ENCODE results near the gene LGALS7B.
"Not testable (repeated sequence)": the region's sequence is repeated elsewhere in the genome, so short reads cannot be mapped to it uniquely, and the experiment has no call there.

The LGALS7B gene

GRCh38 chr19:38784224-38784623 is 4.8 kb upstream of the LGALS7B start:
- no peak for TF ChIP-seq CTCF (IDR thresholded peaks at IDR 0.05; ENCODE audit: control extremely low read depth, extremely low read depth, low read depth, missing control alignments)
- DNase-seq (ENCODE audit: extremely low spot score), result no peak

GRCh38 chr19:38785187-38785699 is 3.8 kb upstream of the LGALS7B start:
- TF ChIP-seq CTCF (IDR thresholded peaks at IDR 0.05; ENCODE audit: control extremely low read depth, extremely low read depth, low read depth, missing control alignments), result no peak
- CTCF ChIA-PET, result no interaction called here
- POLR2A ChIA-PET, result no interaction called here
- DNase-seq (ENCODE audit: extremely low spot score), result no peak

More at GRCh38 chr19:38784224-38784623, 4.8 kb upstream of the LGALS7B start:
- ChIA-PET POLR2A (no interaction called here), CTCF (interaction anchor here (2.9 kb wide), 1 partner anchor 15 kb away, joined by 11 read pairs; no protein-coding TSS in a partner anchor)

GRCh38 chr19:38786061-38786460 is 2.9 kb upstream of the LGALS7B start:
- POLR2A ChIA-PET; DNase-seq (ENCODE audit: extremely low spot score): not testable (repeated sequence)
- CTCF ChIA-PET, result interaction anchor here (1.5 kb wide), 1 partner anchor 16 kb away, joined by 16 read pairs; no protein-coding TSS in a partner anchor

- no peak for TF ChIP-seq CTCF (IDR thresholded peaks at IDR 0.05; ENCODE audit: control extremely low read depth, extremely low read depth, low read depth, missing control alignments)
- DNase-seq (ENCODE audit: extremely low spot score), result no peak
- ChIA-PET POLR2A (no interaction called here), CTCF (interaction anchor here (1.2 to 1.5 kb wide), 2 partner anchors 10 to 17 kb away, joined by 3 to 16 read pairs; no protein-coding TSS in a partner anchor)
Measured at GRCh38 chr19:38786572-38787265, 2.3 kb upstream of the LGALS7B start.

- CTCF ChIA-PET; DNase-seq (ENCODE audit: extremely low spot score); POLR2A ChIA-PET: not testable (repeated sequence)
Measured at GRCh38 chr19:38790507-38791403, 1.8 kb downstream of the LGALS7B start.

GRCh38 chr19:38791451-38792064 is 2.6 kb downstream of the LGALS7B start:
- DNase-seq (ENCODE audit: extremely low spot score); CTCF ChIA-PET; POLR2A ChIA-PET: not testable (repeated sequence)

GRCh38 chr19:38792250-38793111 is 3.5 kb downstream of the LGALS7B start:
- POLR2A ChIA-PET, result no interaction called here
- CTCF ChIA-PET, result interaction anchor here (0.7 to 2.0 kb wide), 5 partner anchors 16 to 108 kb away, joined by 3 to 7 read pairs (median 3); no protein-coding TSS in a partner anchor
- peak; percentile 65 for DNase-seq (ENCODE audit: extremely low spot score)
- TF ChIP-seq CTCF (IDR thresholded peaks at IDR 0.05; ENCODE audit: control extremely low read depth, extremely low read depth, low read depth, missing control alignments), result no peak
